Measurements from ENCODE around the gene PRSS22.

Gene PRSS22

GRCh38 chr16:2827831-2828520 lies 30.0 kb downstream of the PRSS22 start:
- no peak for DNase-seq

DNA sequence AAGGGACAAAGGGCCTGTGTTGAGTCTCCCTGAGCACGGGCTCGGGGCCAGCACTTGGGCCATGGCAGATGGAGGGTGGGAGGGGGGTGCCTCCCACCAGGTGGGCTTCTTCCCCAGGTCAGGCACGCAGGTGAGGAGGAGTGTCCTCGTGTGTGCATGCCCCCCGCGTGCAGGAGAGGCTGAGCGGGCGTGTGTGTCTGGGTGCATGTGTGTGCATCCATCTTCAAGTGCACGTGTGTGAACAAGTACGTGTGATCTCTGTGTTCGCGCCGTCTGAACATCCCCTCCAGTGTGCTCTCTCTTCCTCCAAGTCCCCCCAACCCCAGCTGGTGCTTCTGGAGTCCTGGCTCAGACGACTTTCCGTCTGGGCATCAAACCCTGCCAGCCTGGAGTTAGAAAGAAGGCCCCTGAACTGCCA lies 30.6 kb downstream of the PRSS22 start:
- no peak for DNase-seq

DNA sequence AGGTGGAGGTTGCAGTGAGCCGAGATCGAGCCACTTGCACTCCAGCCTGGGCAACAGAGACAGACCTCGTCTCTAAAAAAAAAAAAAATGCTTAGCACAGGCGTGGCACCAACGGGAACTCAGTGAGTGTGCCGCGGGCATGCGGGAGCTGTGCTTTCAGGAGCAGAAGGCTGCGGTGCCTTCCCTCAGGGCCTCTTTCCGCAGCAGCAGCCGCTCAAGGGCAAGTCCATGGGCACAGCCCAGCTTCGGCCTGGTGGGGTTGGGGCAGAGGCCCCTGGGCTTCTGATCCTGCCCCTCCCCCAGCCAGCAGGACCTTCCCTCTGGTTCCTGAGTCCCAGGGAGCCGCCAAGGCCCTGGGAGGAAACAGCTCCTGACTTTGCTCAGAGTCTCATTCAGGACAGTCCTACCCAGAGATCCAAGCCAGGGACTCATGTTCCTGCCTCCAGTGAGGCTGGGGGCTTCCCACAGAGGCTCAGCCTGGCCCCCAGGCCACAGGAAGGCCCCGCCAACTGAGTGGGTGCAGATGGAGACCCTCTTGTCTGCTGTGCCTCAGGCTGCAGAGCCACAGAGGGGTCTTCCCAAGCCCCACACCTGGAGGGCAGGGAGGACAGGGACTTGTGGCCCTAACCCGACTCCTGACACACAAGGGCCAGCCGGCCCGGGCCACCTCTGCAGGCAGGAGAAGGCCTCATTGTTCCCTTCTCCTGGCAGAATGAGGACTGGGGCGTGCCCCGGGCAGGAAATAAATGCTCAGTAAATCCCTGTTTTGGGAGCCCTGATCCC lies 31.2 kb downstream of the PRSS22 start:
- no peak for DNase-seq

DNA sequence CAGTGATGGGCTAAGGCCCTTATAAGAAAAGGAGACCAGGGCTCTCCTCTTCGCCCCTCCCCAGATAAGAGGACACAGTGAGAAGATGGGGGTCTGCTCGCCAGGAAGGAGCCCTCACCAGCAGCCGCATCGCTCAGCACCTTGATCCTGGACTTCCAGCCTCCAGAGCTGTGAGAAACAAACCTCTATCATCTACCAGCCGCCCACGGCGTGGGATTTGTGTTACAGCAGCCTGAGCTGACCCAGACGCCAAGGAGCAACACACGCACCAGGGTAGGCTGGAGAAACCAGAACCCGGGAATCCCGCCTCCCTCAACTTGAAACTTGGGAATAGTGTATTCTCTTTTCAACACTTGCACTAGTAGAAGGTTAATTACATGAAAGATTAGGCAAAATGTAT lies 32.1 kb downstream of the PRSS22 start:
- DNase-seq, result no peak

GRCh38 chr16:2825049-2825742 lies 32.8 kb downstream of the PRSS22 start:
- DNase-seq, result no peak

- no peak for DNase-seq
These were observed 33.3 kb downstream of the PRSS22 start for GRCh38 chr16:2824626-2825025.

DNA sequence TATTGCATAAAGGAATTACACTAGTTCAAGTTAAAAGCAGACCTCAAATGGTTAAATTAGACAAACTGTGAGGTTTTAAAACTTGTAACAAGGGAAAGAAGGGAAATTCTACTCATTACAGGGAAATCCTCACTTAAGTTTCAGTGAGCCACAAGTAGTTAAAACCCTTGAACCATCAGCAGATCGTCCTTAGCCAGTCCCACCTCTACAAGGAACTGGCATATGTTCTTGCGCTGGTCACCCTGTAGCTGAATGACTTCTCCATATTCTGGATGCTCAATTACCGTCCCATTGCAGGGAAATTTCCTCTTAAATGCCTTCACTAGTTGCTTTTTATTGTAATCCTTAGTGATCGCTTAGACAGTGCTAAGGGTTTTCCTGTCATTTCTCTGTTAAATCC lies 35.5 kb downstream of the PRSS22 start:
- no peak for DNase-seq

GRCh38 chr16:2822158-2822495 lies 35.8 kb downstream of the PRSS22 start:
- no peak for DNase-seq

DNA sequence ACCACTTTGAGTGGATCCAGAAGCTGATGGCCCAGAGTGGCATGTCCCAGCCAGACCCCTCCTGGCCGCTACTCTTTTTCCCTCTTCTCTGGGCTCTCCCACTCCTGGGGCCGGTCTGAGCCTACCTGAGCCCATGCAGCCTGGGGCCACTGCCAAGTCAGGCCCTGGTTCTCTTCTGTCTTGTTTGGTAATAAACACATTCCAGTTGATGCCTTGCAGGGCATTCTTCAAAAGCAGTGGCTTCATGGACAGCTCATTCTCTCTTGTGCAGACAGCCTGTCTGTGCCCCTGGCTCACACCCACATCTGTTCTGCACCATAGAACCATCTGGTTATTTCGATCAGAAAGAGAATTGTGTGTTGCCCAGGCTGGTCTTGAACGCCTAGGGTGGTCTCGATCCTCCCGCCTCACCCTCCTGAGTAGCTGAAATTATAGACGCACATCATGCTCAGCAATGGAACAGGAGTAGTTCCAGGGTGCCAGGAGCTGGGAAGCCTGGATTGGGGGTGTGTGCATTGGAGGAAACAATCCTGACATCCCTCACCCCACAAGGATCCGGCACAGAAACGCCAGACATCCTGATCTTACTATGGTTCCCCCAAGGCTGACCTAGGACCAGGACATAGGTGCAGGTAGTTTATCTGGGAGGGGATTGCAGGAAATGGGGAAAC lies 36.3 kb downstream of the PRSS22 start:
- no peak for DNase-seq

DNA sequence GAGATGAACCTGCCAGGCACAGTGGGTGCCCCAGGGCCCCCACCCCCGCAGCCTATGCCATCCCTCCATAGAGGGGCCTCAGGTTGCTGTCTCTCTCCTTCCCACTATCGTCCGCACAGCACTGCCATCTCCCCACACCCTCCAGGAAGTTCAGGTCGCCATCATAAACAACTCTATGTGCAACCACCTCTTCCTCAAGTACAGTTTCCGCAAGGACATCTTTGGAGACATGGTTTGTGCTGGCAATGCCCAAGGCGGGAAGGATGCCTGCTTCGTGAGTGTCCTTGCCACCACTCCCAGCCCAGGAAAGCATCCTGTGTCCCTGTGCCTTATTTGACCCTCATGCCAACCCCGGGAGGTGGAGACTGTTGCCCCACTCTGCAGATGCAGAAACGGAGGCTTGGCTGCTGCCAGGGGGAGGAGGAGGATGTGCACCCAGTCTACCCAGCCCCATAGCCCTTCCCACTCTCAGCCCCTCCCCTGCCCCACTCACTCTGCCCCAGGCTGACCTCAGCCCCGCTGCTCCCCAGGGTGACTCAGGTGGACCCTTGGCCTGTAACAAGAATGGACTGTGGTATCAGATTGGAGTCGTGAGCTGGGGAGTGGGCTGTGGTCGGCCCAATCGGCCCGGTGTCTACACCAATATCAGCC lies 37.0 kb downstream of the PRSS22 start:
- no peak for DNase-seq

GRCh38 chr16:2819939-2820835 lies 37.8 kb downstream of the PRSS22 start:
- no peak for DNase-seq

GRCh38 chr16:2819179-2819938 lies 38.6 kb downstream of the PRSS22 start:
- no peak for DNase-seq

DNA sequence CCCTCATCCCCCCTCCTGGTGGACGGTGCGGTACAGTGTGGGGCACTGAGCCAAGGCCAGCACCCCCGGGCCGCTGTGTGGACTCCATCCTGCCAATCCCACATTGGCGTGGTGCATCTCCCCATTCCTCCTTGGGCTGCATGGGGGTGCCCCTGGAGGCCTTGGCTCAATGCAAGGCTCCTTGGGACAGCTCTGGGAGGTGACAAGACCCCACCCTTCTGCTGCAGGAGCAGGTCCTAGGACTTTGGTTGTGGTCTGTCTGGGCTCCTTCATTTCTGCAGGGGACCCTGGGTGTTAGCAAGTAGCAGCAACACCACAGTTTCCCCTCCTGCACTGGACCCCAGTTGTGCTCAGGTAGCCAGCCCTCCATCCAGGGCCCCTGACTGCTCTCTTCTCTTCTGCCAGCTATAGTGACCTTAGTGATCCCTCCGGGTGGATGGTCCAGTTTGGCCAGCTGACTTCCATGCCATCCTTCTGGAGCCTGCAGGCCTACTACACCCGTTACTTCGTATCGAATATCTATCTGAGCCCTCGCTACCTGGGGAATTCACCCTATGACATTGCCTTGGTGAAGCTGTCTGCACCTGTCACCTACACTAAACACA lies 39.6 kb downstream of the PRSS22 start:
- DNase-seq, result no peak

DNA sequence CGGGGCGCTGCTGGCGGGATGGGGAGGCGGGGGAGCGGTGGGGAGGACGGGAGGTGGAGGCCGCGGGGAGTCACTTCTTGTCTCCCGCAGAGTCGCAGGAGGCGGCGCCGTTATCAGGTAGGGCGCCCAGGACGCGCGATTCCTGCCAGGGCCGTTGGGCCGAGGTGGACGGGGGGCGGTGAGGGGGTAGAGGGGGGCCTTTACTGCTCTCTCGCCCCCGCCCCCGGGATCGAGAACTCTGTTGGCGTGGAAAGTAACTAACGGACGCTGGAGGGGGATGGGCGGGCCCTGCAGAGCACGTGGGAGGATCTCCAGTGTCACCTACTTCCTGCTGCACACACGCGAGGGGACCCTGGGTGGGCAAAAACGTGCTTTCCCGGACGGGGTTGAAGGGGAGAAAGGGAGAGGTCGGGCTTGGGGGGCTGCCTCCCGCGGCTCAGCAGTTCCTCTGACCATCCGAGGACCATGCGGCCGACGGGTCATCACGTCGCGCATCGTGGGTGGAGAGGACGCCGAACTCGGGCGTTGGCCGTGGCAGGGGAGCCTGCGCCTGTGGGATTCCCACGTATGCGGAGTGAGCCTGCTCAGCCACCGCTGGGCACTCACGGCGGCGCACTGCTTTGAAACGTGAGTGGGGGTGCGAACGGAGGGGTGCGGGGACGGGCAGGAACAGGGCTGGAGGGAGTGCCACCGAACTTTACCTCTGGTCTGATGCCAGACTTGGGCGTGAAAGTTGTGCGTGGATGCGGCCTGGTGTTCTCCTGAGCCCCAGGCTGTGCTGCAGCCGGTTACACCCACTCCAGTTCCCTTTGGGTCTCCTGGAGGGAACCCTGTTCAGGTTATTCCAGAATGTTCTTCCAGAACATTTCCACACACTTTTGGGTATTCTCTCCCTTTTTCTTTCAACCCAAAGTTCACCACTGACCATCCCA lies 40.4 kb downstream of the PRSS22 start:
- DNase-seq, result no peak

- DNase-seq, result no peak
These were observed 41.1 kb downstream of the PRSS22 start, which contains the start of gene PRSS21 for GRCh38 chr16:2816751-2817339. Gene PRSS21 (plus strand): TSS chr16:2817237. CDS start chr16:2817269, 32 bp downstream.

- DNase-seq, result no peak
These were observed 42.6 kb downstream of the PRSS22 start for GRCh38 chr16:2815299-2815771.

DNA sequence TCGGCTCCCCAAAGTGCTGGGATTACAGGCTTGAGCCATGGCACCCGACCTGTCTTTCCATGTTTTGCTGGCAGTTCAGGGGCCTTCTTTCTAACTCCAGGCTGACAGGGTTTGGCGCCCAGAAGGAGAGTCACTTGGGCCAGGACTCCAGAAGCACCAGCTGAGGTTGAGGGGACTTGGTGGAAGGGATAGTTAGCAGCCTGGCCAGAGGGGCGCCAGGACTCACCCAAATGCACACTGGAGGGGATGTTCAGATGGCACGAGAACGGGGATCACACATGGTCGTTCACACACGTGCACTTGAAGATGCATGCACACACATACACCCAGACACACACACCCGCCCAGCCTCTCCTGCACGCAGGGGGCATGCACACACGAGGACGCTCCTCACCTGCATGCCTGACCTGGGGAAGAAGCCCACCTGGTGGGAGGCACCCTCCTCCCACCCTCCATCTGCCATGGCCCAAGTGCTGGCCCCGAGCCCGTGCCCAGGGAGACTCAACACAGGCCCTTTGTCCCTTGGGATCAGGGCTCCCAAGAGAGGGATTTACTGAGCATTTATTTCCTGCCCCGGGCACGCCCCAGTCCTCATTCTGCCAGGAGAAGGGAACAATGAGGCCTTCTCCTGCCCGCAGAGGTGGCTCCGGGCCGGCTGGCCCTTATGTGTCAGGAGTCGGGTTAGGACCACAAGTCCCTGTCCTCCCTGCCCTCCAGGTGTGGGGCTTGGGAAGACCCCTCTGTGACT lies 43.2 kb downstream of the PRSS22 start:
- DNase-seq, result no peak

GRCh38 chr16:2813771-2814221 lies 44.2 kb downstream of the PRSS22 start:
- no peak for DNase-seq

All from NCI-H2171 (cell line).